ENCODE results near the gene PGAM4.

Gene PGAM4

DNA sequence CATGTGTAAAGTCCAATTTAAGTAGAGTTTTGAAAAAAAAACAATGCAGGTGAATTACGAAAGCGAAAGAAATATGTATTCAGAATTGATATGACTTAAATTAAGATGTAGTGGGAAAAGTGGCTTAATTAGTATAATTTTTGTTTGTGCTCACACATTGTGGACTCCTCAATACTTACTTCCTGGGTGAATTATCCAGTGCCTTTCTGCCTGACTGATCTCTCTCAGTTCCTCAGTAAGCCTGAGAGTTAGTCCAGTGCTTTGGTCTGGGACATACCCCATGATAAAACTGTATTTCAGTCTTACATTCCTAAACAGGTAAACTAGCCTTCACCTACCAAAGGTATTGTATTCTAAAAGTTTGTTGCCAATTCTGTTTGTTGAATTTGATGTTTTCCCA lies 8.4 kb downstream of the PGAM4 start:
- no peaks in the 10 kb centered on the region for H3K79me2 ChIP-seq (ENCODE audit: low read length)
- H3K9ac ChIP-seq (ENCODE audit: low read length) = no peak overlapping the region

DNA sequence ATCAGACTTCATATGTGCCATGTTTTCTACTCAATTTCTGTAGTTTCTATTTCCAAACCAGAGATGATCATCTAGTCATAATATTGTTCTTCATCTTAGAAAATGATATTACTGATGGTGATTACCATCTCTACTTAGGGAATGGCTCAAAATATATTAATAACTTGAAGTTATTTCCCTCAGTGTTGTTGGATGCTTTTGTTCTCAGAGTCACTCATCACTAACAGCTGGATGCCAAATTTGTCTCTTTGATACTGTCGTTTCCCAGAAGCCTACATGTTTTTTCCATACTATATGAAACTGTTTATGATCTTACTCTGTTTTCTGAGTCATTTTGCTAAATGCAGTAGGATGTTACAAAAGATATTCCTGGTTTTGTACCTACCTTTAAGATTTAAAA lies 8.9 kb downstream of the PGAM4 start:
- no peaks in the 10 kb centered on the region for H3K36me3 ChIP-seq (replicated peaks; ENCODE audit: low read depth, low read length)
- H3K4me3 ChIP-seq (ENCODE audit: low read length) = no peak overlapping the region
- H2AFZ ChIP-seq (ENCODE audit: low read depth, low read length) = no peak overlapping the region
- H3K27me3 ChIP-seq (ENCODE audit: low read depth, low read length) = no peaks in the 10 kb centered on the region
- H3K4me2 ChIP-seq (ENCODE audit: low read length) = no peak overlapping the region
- H3K4me1 ChIP-seq (ENCODE audit: low read length) = no peaks in the 10 kb centered on the region
- H3K27ac ChIP-seq (ENCODE audit: low read length) = no peak overlapping the region
- no peak for TF ChIP-seq EZH2phosphoT487 (IDR thresholded peaks at IDR 0.05; ENCODE audit: low read depth)
- TF ChIP-seq, protein P1, sequence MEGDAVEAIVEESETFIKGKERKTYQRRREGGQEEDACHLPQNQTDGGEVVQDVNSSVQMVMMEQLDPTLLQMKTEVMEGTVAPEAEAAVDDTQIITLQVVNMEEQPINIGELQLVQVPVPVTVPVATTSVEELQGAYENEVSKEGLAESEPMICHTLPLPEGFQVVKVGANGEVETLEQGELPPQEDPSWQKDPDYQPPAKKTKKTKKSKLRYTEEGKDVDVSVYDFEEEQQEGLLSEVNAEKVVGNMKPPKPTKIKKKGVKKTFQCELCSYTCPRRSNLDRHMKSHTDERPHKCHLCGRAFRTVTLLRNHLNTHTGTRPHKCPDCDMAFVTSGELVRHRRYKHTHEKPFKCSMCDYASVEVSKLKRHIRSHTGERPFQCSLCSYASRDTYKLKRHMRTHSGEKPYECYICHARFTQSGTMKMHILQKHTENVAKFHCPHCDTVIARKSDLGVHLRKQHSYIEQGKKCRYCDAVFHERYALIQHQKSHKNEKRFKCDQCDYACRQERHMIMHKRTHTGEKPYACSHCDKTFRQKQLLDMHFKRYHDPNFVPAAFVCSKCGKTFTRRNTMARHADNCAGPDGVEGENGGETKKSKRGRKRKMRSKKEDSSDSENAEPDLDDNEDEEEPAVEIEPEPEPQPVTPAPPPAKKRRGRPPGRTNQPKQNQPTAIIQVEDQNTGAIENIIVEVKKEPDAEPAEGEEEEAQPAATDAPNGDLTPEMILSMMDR (IDR thresholded peaks at IDR 0.05; ENCODE audit: low read depth, low read length) = no peak
- H3K79me2 ChIP-seq (ENCODE audit: low read length) = no peaks in the 10 kb centered on the region
- no peaks in the 10 kb centered on the region for H4K20me1 ChIP-seq (ENCODE audit: insufficient read depth, low read length)
- no peak overlapping the region for H3K9ac ChIP-seq (ENCODE audit: low read length)
- H3K9me3 ChIP-seq (ENCODE audit: insufficient read depth, low read length) = no peaks in the 10 kb centered on the region

More for the DNA sequence above, 8.4 kb downstream of the PGAM4 start:
- Histone ChIP-seq H3K27me3 (ENCODE audit: low read depth, low read length) (no peaks in the 10 kb centered on the region), H3K4me1 (ENCODE audit: low read length) (no peaks in the 10 kb centered on the region), H3K36me3 (replicated peaks; ENCODE audit: low read depth, low read length) (no peaks in the 10 kb centered on the region), H3K4me2 (ENCODE audit: low read length) (no peak overlapping the region), H2AFZ (ENCODE audit: low read depth, low read length) (no peak overlapping the region), H3K27ac (ENCODE audit: low read length) (no peak overlapping the region), H3K9me3 (ENCODE audit: insufficient read depth, low read length) (no peaks in the 10 kb centered on the region), H3K4me3 (ENCODE audit: low read length) (no peak overlapping the region), H4K20me1 (ENCODE audit: insufficient read depth, low read length) (no peaks in the 10 kb centered on the region)
- TF ChIP-seq EZH2phosphoT487 (IDR thresholded peaks at IDR 0.05; ENCODE audit: low read depth) = no peak
- TF ChIP-seq, protein P1 (IDR thresholded peaks at IDR 0.05; ENCODE audit: low read depth, low read length) = no peak

DNA sequence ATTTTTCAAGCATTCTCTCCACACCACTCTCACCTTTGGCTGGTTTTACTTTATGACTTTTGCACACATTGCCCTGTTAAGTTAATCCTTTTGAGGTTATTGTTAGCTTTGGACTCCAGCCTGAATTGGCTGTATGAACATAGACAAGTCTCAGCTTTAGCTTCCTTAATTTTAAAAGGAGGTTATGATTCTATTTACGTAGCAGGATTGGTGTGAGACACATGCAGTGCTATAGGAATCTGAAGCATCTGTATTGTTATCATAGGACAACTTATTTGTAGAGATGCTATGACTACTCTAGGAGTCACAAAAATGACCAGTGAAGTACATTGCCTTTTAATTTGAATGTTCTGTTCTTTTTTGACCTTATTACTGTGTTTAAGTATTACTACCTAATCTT lies 15.7 kb downstream of the PGAM4 start:
- Histone ChIP-seq H3K79me2 (ENCODE audit: low read length) (no peaks in the 10 kb centered on the region), H3K27ac (ENCODE audit: low read length) (no peak overlapping the region), H2AFZ (ENCODE audit: low read depth, low read length) (no peak overlapping the region), H3K4me1 (ENCODE audit: low read length) (peaks cover 14% of the 10 kb centered on the region), H3K4me3 (ENCODE audit: low read length) (no peak overlapping the region), H3K9me3 (ENCODE audit: insufficient read depth, low read length) (no peaks in the 10 kb centered on the region), H4K20me1 (ENCODE audit: insufficient read depth, low read length) (no peaks in the 10 kb centered on the region), H3K27me3 (ENCODE audit: low read depth, low read length) (no peaks in the 10 kb centered on the region), H3K9ac (ENCODE audit: low read length) (no peak overlapping the region), H3K4me2 (ENCODE audit: low read length) (peak overlapping the region; percentile 18; the same call in 1 of the 2 replicates), H3K36me3 (replicated peaks; ENCODE audit: low read depth, low read length) (no peaks in the 10 kb centered on the region)
- TF ChIP-seq, protein P1 (IDR thresholded peaks at IDR 0.05; ENCODE audit: low read depth, low read length) = no peak
- TF ChIP-seq EZH2phosphoT487 (IDR thresholded peaks at IDR 0.05; ENCODE audit: low read depth) = no peak

DNA sequence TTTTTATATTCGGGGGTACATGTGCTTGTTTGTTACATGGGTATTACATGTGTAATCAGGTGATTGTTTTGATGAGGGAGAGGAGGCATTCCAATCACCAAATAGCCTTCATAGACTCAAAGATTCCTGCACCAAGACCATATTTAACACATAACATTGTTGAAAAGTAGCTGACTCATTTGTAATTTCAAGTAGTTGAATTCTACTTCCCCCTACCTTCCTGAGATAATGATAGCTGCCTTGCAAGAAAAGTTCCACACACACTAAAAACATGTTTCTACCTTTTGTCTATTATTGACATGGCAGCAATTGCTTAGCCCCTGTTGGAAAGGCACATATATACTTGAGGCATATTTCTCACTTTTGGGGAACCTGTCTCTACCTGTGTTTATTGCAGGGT lies 16.1 kb downstream of the PGAM4 start:
- Histone ChIP-seq H4K20me1 (ENCODE audit: insufficient read depth, low read length) (no peaks in the 10 kb centered on the region), H3K27me3 (ENCODE audit: low read depth, low read length) (no peaks in the 10 kb centered on the region), H3K4me3 (ENCODE audit: low read length) (no peak overlapping the region), H3K9ac (ENCODE audit: low read length) (no peak overlapping the region), H3K36me3 (replicated peaks; ENCODE audit: low read depth, low read length) (no peaks in the 10 kb centered on the region), H3K27ac (ENCODE audit: low read length) (no peak overlapping the region), H3K4me1 (ENCODE audit: low read length) (peaks cover 14% of the 10 kb centered on the region), H3K9me3 (ENCODE audit: insufficient read depth, low read length) (no peaks in the 10 kb centered on the region), H2AFZ (ENCODE audit: low read depth, low read length) (no peak overlapping the region), H3K79me2 (ENCODE audit: low read length) (no peaks in the 10 kb centered on the region), H3K4me2 (ENCODE audit: low read length) (peak overlapping the region; percentile 18; the same call in 1 of the 2 replicates)
- TF ChIP-seq, protein P1 (IDR thresholded peaks at IDR 0.05; ENCODE audit: low read depth, low read length) = no peak
- no peak for TF ChIP-seq EZH2phosphoT487 (IDR thresholded peaks at IDR 0.05; ENCODE audit: low read depth)

All from OCI-LY3 (cell line).